Activated CD4-positive, alpha-beta memory T cell treated with anti-CD3 and anti-CD28 coated beads for 36 hours (primary cell): ENCODE results near the gene ADM2. TPM values are rescaled to one million over a fixed set of nuclear protein-coding genes. Genes with fewer than 3 reads are reported as not detected.

ENCODE experiments used
- CTCF ChIA-PET: fragments of 350-600 bp; sonication (Branson Sonifier 250); formaldehyde crosslinking; loops from one replicate; lab custom pipeline; 2021; ENCODE audit warnings: antibody characterized with exemption, inconsistent platforms; lab: Charles Lee
- POLR2A ChIA-PET: fragments of 350-600 bp; sonication (Branson Sonifier 250); formaldehyde crosslinking; loops from one replicate; lab custom pipeline; 2021; ENCODE audit warnings: antibody characterized with exemption; lab: Charles Lee
- DNase-seq: peaks from one replicate; pipeline ENCODE4 v3.0.0-alpha.2; 2020
- H3K27ac Mint-ChIP-seq: one replicate; pipeline ENCODE4 v1.8.0; 2021; ENCODE audit warnings: mixed read lengths
- H3K27me3 Mint-ChIP-seq: one replicate; pipeline ENCODE4 v1.8.0; 2021; ENCODE audit warnings: mixed read lengths
- H3K36me3 Mint-ChIP-seq: one replicate; pipeline ENCODE4 v1.8.0; 2021; ENCODE audit warnings: mixed read lengths
- H3K4me1 Mint-ChIP-seq: one replicate; pipeline ENCODE4 v1.8.0; 2021; ENCODE audit warnings: low read depth, mixed read lengths
- H3K4me3 Mint-ChIP-seq: one replicate; pipeline ENCODE4 v1.8.0; 2021; ENCODE audit warnings: mild to moderate bottlenecking, mixed read lengths
- H3K9me3 Mint-ChIP-seq: one replicate; pipeline ENCODE4 v1.8.0; 2021; ENCODE audit warnings: mixed read lengths
- intact Hi-C: fragments of 100-400 bp; cut with micrococcal nuclease; formaldehyde crosslinking; loops from one replicate; pipeline ENCODE4 v1.15.1; 2023
- total RNA-seq, 2 experiments: library from RNA; stranded (reverse); gene quantifications; one replicate each; pipeline ENCODE4 v1.2.3, GENCODE V29; 2021

ADM2 gene
- total RNA-seq, 2 experiments from 2014 or later: 7.3 to 7.4 TPM

- Mint-ChIP-seq H3K36me3 (peaks cover 12% of the 10 kb centered on the region), H3K27me3 (no peaks in the 10 kb centered on the region), H3K9me3 (no peaks in the 10 kb centered on the region), H3K4me3 (peak overlapping the region; percentile 97), H3K4me1 (peaks cover 10% of the 10 kb centered on the region), H3K27ac (no peak overlapping the region)
- intact Hi-C loops: loop anchor here (2.0 kb wide), 1 partner anchor 31 kb away; the partner anchor contains the start of gene SBF1
- ChIA-PET POLR2A (no interaction called here), CTCF (interaction anchor here (1.1 to 3.9 kb wide), 2 partner anchors 7 to 18 kb away, joined by 3 to 24 read pairs; no protein-coding TSS in a partner anchor)
- DNase-seq: no peak
These were observed 24.6 kb downstream of the ADM2 start for GRCh38 chr22:50505776-50506610.

- H3K27me3 Mint-ChIP-seq: no peaks in the 10 kb centered on the region
- peaks cover 10% of the 10 kb centered on the region for H3K4me1 Mint-ChIP-seq
- H3K9me3 Mint-ChIP-seq: no peaks in the 10 kb centered on the region
- ChIA-PET POLR2A (interaction anchor here (2.6 to 5.8 kb wide), 2 partner anchors 11 to 19 kb away, joined by 6 to 101 read pairs; partner anchors contain the start of gene SCO2), CTCF (interaction anchor here (3.9 to 4.4 kb wide), 2 partner anchors 8 to 18 kb away, joined by 24 to 94 read pairs; partner anchors contain the start of gene SCO2)
- peak overlapping the region; percentile 97 for H3K4me3 Mint-ChIP-seq
- intact Hi-C loops: loop anchor here (1.0 to 2.0 kb wide), 2 partner anchors 32 to 113 kb away; partner anchors contain the start of gene SBF1
- no peak for DNase-seq
- H3K36me3 Mint-ChIP-seq: peaks cover 12% of the 10 kb centered on the region
- H3K27ac Mint-ChIP-seq: peak overlapping the region; percentile 87
These were observed 25.5 kb downstream of the ADM2 start for GRCh38 chr22:50506611-50507420.

- ChIA-PET POLR2A (interaction anchor here (0.6 to 5.8 kb wide), 15 partner anchors 9 to 263 kb away, joined by 3 to 101 read pairs (median 4); partner anchors contain the start of genes ARSA, HDAC10 and SCO2), CTCF (interaction anchor here (0.6 to 4.4 kb wide), 11 partner anchors 9 to 266 kb away, joined by 3 to 94 read pairs (median 4); partner anchors contain the start of genes SCO2, SYCE3 and TYMP)
- no peaks in the 10 kb centered on the region for H3K27me3 Mint-ChIP-seq
- peaks cover 18% of the 10 kb centered on the region for H3K36me3 Mint-ChIP-seq
- intact Hi-C loops: loop anchor here (1.0 to 2.0 kb wide), 2 partner anchors 33 to 113 kb away; partner anchors contain the start of gene SBF1
- H3K4me3 Mint-ChIP-seq: peak within 1 kb of the TSS; percentile 97
- peaks cover 16% of the 10 kb centered on the region for H3K4me1 Mint-ChIP-seq
- DNase-seq: peak; percentile 96
- H3K9me3 Mint-ChIP-seq: no peaks in the 10 kb centered on the region
- peak within 1 kb of the TSS; percentile 97 for H3K27ac Mint-ChIP-seq
These were observed 26.2 kb downstream of the ADM2 start, which contains the start of gene LMF2 for GRCh38 chr22:50507421-50507990. Gene LMF2, minus strand, starts transcription at chr22:50507702. Its CDS starts 27 bp downstream, at chr22:50507675.

GRCh38 chr22:50507991-50508884 lies 26.9 kb downstream of the ADM2 start, which contains the start of gene NCAPH2:
Gene NCAPH2, plus strand, starts transcription at chr22:50508224. Its CDS starts 114 bp downstream, at chr22:50508338.
- H3K4me3 Mint-ChIP-seq: peak within 1 kb of the TSS; percentile 97
- ChIA-PET CTCF (interaction anchor here (0.5 to 4.4 kb wide), 13 partner anchors 10 to 267 kb away, joined by 3 to 94 read pairs (median 4); partner anchors contain the start of genes SCO2, SYCE3 and TYMP), POLR2A (interaction anchor here (0.6 to 5.8 kb wide), 20 partner anchors 9 to 264 kb away, joined by 3 to 101 read pairs (median 4); partner anchors contain the start of genes ARSA, HDAC10 and SCO2)
- peak; percentile 99 for DNase-seq
- no peaks in the 10 kb centered on the region for H3K27me3 Mint-ChIP-seq
- no peaks in the 10 kb centered on the region for H3K9me3 Mint-ChIP-seq
- intact Hi-C loops: loop anchor here (1.0 to 2.0 kb wide), 7 partner anchors 17 to 263 kb away; partner anchors contain the start of genes CHKB, SBF1, SCO2 and SYCE3
- peak within 1 kb of the TSS; percentile 97 for H3K27ac Mint-ChIP-seq
- H3K4me1 Mint-ChIP-seq: peaks cover 20% of the 10 kb centered on the region
- peaks cover 21% of the 10 kb centered on the region for H3K36me3 Mint-ChIP-seq

GRCh38 chr22:50508897-50509296 lies 27.6 kb downstream of the ADM2 start:
- H3K27me3 Mint-ChIP-seq: no peaks in the 10 kb centered on the region
- POLR2A ChIA-PET: interaction anchor here (0.7 to 5.8 kb wide), 11 partner anchors 9 to 258 kb away, joined by 3 to 101 read pairs (median 4); partner anchors contain the start of genes HDAC10 and SCO2
- no peaks in the 10 kb centered on the region for H3K9me3 Mint-ChIP-seq
- CTCF ChIA-PET: interaction anchor here (1.0 to 4.4 kb wide), 8 partner anchors 10 to 167 kb away, joined by 3 to 94 read pairs (median 8); partner anchors contain the start of genes SCO2, SYCE3 and TYMP
- no peak for DNase-seq
- peak overlapping the region; percentile 84 for H3K4me3 Mint-ChIP-seq
- intact Hi-C loops: loop anchor here (1.0 to 2.0 kb wide), 5 partner anchors 16 to 264 kb away; partner anchors contain the start of genes CHKB, SCO2, SYCE3 and TUBGCP6
- H3K27ac Mint-ChIP-seq: peak overlapping the region; percentile 97
- peaks cover 20% of the 10 kb centered on the region for H3K4me1 Mint-ChIP-seq
- H3K36me3 Mint-ChIP-seq: peaks cover 21% of the 10 kb centered on the region

- POLR2A ChIA-PET: interaction anchor here (2.2 kb wide), 1 partner anchor 12 kb away, joined by 12 read pairs; the partner anchor contains the start of gene SCO2
- H3K27ac Mint-ChIP-seq: no peak overlapping the region
- H3K4me1 Mint-ChIP-seq: peaks cover 32% of the 10 kb centered on the region
- H3K9me3 Mint-ChIP-seq: no peaks in the 10 kb centered on the region
- intact Hi-C loops: no loop called here
- H3K36me3 Mint-ChIP-seq: peaks cover 32% of the 10 kb centered on the region
- no peak overlapping the region for H3K4me3 Mint-ChIP-seq
- no peaks in the 10 kb centered on the region for H3K27me3 Mint-ChIP-seq
- CTCF ChIA-PET: interaction anchor here (1.0 to 3.3 kb wide), 3 partner anchors 9 to 15 kb away, joined by 3 to 17 read pairs (median 5); partner anchors contain the start of gene SCO2
- no peak for DNase-seq
These were observed 31.8 kb downstream of the ADM2 start for GRCh38 chr22:50513175-50513574.

- intact Hi-C loops: no loop called here
- Mint-ChIP-seq H3K4me1 (peaks cover 24% of the 10 kb centered on the region), H3K27me3 (no peaks in the 10 kb centered on the region), H3K9me3 (no peaks in the 10 kb centered on the region), H3K36me3 (peaks cover 34% of the 10 kb centered on the region), H3K27ac (no peak overlapping the region), H3K4me3 (no peak overlapping the region)
- ChIA-PET POLR2A (interaction anchor here (0.7 kb wide), 1 partner anchor 9 kb away, joined by 3 read pairs; the partner anchor contains the start of gene SCO2), CTCF (interaction anchor here (0.8 to 3.3 kb wide), 2 partner anchors 10 to 56 kb away, joined by 3 to 17 read pairs; partner anchors contain the start of gene SCO2)
- no peak for DNase-seq
These were observed 34.7 kb downstream of the ADM2 start for GRCh38 chr22:50516068-50516467.

GRCh38 chr22:50516891-50517290 lies 35.5 kb downstream of the ADM2 start:
- CTCF ChIA-PET: interaction anchor here (0.9 kb wide), 1 partner anchor 9 kb away, joined by 5 read pairs; the partner anchor contains the start of gene SCO2
- no peak for DNase-seq
- intact Hi-C loops: no loop called here
- Mint-ChIP-seq H3K4me1 (peaks cover 23% of the 10 kb centered on the region), H3K36me3 (peaks cover 35% of the 10 kb centered on the region), H3K27ac (no peak overlapping the region), H3K9me3 (no peaks in the 10 kb centered on the region), H3K27me3 (no peaks in the 10 kb centered on the region), H3K4me3 (no peak overlapping the region)
- POLR2A ChIA-PET: interaction anchor here (1.2 to 1.5 kb wide), 2 partner anchors 9 kb away, joined by 4 to 6 read pairs; partner anchors contain the start of genes LMF2, NCAPH2 and SCO2

GRCh38 chr22:50517495-50518260 lies 36.3 kb downstream of the ADM2 start:
- Mint-ChIP-seq H3K4me3 (no peak overlapping the region), H3K27ac (no peak overlapping the region), H3K9me3 (no peaks in the 10 kb centered on the region), H3K27me3 (no peaks in the 10 kb centered on the region), H3K36me3 (peaks cover 29% of the 10 kb centered on the region), H3K4me1 (peaks cover 16% of the 10 kb centered on the region)
- intact Hi-C loops: no loop called here
- CTCF ChIA-PET: interaction anchor here (0.9 kb wide), 1 partner anchor 8 kb away, joined by 5 read pairs; the partner anchor contains the start of gene SCO2
- POLR2A ChIA-PET: interaction anchor here (1.2 to 1.5 kb wide), 2 partner anchors 8 to 9 kb away, joined by 4 to 6 read pairs; partner anchors contain the start of genes LMF2, NCAPH2 and SCO2
- no peak for DNase-seq
